OCI-LY1 (cell line): ENCODE data around the gene SPOCK1.

ENCODE experiments used
- CTCF ChIP-seq: fragments of 200-600 bp; sonication (generic), shearing (Covaris generic); IDR thresholded peaks from 2 replicates; pipeline ENCODE4 v1.5.1; 2017; ENCODE audit warnings: mild to moderate bottlenecking, antibody characterized with exemption, low read length, moderate library complexity, mixed read lengths
- EZH2 ChIP-seq: fragments of 200-600 bp; sonication (generic), shearing (Covaris generic); IDR thresholded peaks from 2 replicates; pipeline ENCODE4 v1.8.0; 2017; ENCODE audit warnings: borderline replicate concordance, mixed run types, mild to moderate bottlenecking, antibody characterized with exemption, low read length, moderate library complexity, mixed read lengths

- TF ChIP-seq EZH2 (no peak), CTCF (no peak)
Observed at GRCh38 chr5:137254119-137255090, 244.7 kb downstream of the SPOCK1 start.
